IPS-18c (cell line): ENCODE data around the gene TPCN1.
A peak's percentile ranks its signal among the peaks of the same experiment; 100 is the strongest.

Source experiments
- H3K4me3 ChIP-seq: 2 replicates; pipeline ENCODE4 v1.7.0; 2013; ENCODE audit warnings: low read depth, mild to moderate bottlenecking, low read length, moderate library complexity; ENCODE audit not compliant: insufficient read depth
- H3K9me3 ChIP-seq: one replicate; pipeline ENCODE4 v1.6.1; 2013; ENCODE audit warnings: mild to moderate bottlenecking, low read length, moderate library complexity; ENCODE audit not compliant: control insufficient read depth, insufficient read depth

The TPCN1 gene

DNA sequence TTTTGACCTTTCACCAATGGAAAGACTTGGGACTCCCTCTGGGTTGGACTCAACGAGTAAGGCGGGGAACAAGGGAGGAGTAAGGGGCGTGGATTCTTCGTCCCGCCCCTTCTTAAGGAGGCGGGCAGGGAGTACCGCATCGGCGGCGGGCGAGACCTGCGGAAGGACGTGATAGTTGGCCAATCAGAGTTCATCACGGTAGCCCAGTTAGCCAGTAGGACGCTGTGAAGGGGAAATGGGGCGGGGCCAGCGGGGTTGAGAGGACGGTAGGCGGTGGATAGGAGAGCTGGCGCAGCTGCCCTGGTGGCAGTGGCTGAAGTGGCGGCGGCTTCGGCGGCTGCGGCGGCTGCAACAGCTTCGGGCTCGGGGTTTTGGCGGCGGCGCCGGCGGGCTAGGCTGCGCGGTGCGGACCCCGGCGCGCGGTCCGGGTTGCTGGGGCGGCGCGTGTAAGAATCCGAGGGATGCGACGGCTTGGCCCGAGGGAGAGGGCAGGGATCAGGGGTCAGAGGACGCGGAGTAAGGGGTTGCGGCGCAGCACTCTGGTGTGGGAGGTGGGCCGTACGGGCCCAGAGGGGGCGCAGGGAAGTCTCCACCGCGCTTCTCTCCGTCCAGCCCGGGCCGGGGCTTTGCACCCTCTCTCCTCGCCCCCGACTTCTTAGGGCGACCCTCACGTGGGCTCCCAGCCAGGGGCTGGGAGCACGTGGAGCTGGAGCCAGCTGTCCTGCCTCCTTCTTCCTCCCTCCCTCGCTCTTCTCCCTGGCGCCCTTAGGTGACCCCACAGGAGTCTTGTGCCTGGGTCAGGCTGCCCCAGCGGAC is at the start of gene TPCN1:
TSS of gene TPCN1 (plus strand) at position 284 of the 816 bp plus-strand sequence. CDS start 5,389 bp downstream, outside the sequence.
- H3K4me3 ChIP-seq = peak within 1 kb of the TSS; percentile 82
- peaks cover 3% of the 10 kb centered on the region for H3K9me3 ChIP-seq

DNA sequence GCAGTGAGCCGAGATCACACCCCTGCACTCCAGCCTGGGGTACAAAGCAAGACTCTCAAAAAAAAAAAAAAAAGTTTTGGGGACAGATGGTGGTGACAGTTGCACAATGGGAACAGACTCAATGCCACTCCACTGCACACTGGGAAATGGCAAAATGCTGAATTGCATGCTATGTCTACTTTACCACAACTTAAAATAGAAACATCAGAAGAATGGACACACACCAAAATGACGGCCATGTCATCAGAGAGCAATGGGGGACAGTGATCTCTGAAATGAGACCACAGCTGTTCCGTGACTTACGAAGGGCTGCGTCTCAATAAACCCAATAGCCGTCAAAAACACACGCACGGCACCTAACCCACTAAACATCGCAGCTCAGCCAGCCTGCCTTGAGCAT is 49.7 kb upstream of the TPCN1 start:
- no peaks in the 10 kb centered on the region for H3K9me3 ChIP-seq
- no peak overlapping the region for H3K4me3 ChIP-seq

DNA sequence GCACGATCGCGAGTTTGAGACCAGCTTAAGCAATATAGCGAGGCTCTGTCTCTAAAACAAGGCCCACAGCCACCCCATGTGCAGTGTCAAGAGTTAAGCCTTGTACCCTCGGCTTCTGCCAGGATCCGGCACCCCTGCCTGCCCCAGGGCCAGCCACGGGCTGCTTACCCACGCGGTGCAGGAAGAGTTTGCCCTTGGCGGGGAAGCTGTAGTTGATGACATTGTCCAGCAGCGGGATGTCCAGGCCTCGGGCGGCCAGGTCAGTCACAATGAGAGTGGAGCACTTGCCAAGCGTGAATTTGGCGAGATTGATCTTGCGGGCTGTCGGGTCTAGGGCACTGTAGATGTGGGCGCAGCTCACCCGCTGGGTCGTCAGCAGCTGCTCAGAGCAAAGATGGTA is 49.1 kb upstream of the TPCN1 start:
- Histone ChIP-seq H3K9me3 (no peaks in the 10 kb centered on the region), H3K4me3 (no peak overlapping the region)

DNA sequence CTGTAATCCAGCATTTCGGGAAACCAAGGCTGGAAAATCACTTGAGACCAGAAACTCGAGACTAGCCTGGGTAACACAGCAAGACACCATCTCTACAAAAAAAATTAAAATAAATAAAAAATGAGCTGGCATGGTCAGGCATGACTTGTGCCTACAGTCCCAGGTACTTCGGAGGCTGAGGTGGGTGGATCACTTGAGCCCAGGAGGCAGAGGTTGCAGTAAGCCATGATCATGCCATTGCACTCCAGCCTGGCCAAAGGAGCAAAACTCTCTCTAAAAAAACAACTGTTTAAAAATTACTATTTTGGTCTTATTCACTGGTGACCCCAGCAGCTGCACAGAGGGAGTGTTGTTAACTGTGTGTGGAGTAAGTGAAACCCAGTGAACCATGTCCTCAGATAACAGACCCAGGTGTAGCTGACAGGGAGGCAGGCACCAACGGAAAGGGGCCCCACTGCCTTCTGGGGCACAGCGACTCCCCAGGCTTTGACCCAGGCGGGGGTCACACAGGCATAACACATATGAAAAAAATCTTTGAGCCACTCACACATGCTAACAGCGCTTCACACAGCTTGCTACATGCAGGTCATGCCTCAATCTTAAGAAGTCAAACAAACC is 48.1 kb upstream of the TPCN1 start:
- no peak overlapping the region for H3K4me3 ChIP-seq
- H3K9me3 ChIP-seq = no peaks in the 10 kb centered on the region

DNA sequence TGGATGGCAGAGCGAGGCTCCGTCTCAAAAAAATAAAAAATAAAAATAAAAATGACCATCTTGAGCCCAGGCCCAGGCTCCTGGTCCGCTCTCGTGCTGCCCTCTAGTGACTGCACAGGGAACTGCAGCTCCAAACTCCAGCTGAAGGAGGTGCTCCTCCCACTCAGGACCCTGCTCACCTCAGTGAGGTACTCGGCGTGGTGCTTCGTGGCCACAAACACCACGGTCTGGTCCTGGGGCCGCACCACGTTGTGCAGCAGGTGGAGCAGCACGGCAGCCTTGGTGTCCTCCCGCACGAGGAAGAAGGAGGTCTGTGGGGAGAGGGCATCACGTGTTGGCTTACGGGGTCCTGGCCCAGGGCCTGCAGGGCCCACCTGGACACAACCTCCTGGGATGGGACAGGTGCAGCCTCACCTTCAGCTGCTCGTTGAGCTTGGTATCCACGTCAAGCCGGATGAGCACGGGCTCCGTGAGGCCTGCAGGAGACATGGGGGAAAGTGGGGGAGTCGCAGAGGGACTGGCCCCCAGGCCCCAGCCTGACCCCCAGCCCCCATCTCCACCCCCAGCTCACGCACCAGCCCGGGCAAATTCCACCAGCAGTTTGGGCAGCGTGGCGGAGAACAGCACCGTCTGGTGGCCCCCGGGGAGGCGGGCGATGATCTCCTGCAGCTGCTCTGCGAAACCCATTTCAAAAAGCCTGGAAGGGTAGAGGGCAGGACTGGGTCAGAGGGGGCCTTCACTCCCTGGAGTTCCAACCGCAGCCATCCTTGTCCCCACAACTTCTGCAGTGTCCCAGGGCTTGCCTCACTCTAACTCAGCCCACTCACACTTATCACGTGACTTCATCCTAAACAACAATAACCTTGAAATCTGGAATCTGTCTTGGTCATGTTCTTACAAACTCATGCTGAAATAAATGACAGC is 46.5 kb upstream of the TPCN1 start:
- H3K9me3 ChIP-seq = no peaks in the 10 kb centered on the region
- H3K4me3 ChIP-seq = no peak overlapping the region

DNA sequence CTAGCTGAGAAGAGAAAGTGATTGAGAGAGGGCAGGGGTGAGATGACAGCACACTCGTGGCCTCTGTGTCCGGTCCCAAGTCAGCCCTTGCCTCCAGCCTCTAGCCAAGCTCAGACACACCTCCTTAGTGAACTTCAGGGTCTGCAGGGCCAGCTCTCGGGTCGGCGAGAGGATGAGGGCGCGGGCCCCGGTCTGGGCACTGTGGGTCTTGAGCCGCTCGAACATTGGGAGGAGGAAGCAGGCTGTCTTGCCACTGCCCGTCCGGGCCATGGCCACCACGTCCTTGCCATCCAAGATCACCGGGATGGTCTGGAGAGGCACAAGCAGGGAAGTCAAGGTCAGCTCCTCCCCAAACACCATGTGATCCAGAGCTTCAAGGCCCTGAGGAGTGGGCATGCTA is 42.2 kb upstream of the TPCN1 start:
- no peak overlapping the region for H3K4me3 ChIP-seq
- H3K9me3 ChIP-seq = no peaks in the 10 kb centered on the region

DNA sequence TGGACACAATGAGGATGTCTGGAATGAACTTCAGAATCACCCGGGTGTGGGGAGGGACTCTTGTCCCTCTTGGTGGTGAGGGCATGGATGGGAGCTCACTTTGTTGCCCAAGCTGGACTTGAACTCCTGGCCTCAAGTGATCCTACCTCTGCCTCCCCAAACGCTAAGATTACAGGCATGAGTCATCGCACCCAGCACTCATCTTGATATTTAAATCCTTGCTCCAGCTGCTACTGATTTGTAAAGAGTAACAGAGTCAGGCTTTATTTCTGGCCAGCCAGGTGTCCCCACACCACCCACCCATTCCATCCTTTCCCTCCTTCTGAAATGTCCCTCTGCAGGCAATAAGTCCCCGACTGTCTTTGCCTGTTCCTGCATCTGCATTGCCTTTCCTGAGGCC is 40.9 kb upstream of the TPCN1 start:
- Histone ChIP-seq H3K9me3 (no peaks in the 10 kb centered on the region), H3K4me3 (no peak overlapping the region)

DNA sequence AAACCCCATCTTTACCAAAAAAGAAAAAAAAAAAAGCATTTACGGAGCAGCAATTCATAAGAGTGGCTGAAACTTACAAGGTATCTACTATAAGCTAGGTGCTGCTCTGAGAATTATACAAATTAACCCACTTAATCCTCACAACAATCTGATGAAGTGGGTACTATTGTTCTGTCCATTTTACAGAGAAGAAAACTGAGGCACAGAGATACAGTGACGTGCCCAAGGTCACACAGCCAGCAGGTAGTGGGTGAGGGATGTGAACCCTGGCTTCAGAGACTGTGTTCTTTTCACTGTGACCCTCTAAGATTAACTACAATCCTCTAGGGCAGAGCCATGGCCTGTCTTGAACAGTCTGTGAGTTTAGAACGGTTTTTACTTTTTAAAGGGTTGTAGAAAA is 39.3 kb upstream of the TPCN1 start:
- no peaks in the 10 kb centered on the region for H3K9me3 ChIP-seq
- no peak overlapping the region for H3K4me3 ChIP-seq

DNA sequence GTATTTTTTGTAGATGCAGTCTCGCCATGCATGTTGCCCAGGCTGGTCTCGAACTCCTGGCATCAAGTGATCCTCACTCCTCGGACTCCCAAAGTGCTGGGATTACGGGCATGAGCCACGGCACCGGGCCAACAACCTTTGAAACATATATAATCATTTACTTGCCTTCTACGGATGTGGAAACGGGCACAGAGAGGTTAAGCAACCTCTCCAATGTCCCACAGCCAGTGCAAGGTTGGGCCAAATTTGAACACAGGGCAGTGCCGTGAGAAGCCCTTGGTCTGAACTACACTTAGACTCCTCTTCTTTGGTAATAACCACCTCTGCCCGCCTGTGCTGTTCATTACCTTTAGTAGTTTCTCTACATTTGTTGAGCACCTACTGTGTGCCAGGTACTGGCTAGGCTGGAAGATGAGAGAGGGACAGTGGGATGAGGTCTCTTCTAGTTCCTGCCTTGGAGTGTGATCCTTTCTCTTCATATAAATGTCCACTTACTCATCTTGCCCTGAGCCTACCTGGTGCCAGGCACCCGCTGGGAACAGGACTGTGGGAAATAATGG is 38.2 kb upstream of the TPCN1 start:
- H3K4me3 ChIP-seq = no peak overlapping the region

DNA sequence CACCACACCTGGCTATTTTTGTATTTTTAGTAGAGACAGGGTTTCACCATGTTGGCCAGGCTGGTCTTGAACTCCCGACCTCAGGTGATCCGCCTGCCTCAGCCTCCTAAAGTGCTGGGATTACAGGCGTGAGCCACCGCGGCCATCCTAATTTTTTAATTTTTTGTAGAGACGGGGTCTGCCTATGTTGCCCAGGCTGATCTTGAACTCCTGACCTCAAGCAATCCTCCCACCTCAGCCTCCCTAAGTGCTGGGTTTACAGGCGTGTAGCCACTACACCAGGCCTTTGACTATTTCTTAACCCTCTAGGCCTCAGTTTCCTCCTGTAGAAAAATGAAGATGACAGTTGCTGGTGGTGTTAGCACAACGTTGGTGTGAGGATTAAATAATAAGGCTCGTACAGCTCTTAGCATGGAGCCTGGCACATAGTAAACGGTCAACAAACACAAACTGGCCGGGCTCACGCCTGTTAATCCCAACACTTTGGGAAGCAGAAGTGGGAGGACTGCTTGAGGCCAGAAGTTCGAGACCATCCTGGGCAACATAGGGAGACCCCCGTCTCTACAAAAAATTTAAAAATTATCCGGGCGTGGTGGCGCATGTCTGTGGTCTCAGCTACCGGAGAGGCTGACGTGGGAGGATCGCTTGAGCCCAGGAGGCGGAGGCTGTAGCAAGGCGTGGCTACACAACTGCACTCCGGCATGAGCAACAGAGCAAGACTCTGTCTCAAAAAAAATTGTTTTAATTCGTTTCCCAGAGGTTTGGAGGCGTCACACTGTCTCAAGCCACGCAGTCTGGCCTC is 37.0 kb upstream of the TPCN1 start:
- H3K4me3 ChIP-seq = peak overlapping the region; percentile 97
- no peaks in the 10 kb centered on the region for H3K9me3 ChIP-seq

More for the DNA sequence above, 38.2 kb upstream of the TPCN1 start:
- no peaks in the 10 kb centered on the region for H3K9me3 ChIP-seq

DNA sequence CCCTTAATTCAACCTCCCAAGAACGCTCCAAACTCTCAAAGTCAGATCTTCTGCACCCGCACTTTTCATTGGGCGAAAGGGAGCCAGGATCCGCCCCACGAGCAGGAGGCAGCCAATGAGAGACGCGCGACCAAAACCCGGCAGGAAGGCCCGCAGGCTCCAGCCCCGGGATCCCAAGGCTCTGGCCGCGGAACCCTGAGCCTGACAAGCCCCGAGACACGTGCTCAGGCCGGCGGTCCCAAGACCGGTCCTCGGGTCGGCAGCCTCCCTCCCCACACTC is 36.4 kb upstream of the TPCN1 start:
- Histone ChIP-seq H3K9me3 (no peaks in the 10 kb centered on the region), H3K4me3 (peak overlapping the region; percentile 97)

DNA sequence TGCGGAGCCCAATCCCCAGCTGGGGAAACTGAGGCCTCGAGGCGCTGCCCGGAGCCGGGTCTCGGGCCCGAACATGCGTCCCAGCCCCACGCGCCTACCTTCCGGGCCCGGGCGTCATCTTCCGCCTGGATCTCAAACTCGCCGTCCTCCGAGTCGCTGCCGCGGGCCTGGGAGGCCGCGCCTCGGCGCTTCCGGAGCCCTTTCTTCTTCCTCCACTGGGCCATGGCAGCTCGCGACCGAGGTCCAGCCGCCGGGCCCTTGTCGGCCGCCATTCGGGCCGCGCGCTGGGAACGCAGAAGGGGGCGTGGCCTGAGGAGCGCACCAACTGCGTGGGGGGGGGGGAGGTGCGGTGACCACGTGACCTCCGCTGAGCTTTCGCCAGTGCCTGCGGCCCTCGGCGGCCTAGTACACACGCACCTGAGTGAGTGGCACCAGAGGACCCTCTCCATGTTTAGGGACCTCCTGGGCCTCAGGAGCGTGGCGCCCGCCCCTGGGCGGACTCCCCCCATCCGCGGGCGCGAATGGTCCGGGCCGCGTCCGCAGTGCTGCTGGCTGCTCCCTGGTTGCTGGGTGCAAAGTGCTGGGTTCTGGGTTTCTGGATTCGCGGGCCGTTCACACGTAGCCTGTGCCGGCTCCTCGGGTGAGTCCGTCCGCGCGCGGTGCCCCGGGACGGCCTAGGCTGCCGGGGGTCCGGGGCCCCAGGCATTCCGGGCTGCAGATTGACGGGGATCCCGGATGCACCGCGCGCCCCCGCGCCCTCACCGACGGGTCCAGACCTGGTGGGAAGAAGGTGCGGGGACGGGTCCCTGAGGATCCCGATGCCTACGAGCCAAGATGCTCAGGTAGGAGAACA is 35.9 kb upstream of the TPCN1 start, which contains the start of the genes DDX54 and RITA1:
TSS of gene DDX54 (minus strand) at position 299 of the 853 bp plus-strand sequence. CDS start at position 272, 27 bp downstream.
TSS of gene RITA1 (plus strand) at position 542 of the 853 bp plus-strand sequence. CDS start 1,026 bp downstream, outside the sequence.
- Histone ChIP-seq H3K4me3 (peak within 1 kb of the TSS; percentile 97), H3K9me3 (no peaks in the 10 kb centered on the region)

DNA sequence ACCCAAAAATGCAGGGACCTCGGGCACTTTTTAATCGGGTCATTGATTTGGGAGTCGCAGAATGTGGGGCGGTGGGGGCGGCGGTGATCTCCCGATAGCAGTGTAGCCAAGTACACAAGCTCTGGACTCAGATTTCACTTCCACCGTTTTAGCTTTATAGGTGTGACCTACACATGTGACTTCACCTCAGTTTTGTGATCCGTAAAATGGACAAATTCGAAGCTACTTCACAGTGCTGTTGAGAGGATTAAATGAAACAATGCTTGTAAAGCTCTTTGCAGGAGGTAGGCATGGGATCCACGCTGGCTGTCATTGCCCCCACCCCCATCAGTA is 35.3 kb upstream of the TPCN1 start:
- no peaks in the 10 kb centered on the region for H3K9me3 ChIP-seq
- H3K4me3 ChIP-seq = peak overlapping the region; percentile 97

DNA sequence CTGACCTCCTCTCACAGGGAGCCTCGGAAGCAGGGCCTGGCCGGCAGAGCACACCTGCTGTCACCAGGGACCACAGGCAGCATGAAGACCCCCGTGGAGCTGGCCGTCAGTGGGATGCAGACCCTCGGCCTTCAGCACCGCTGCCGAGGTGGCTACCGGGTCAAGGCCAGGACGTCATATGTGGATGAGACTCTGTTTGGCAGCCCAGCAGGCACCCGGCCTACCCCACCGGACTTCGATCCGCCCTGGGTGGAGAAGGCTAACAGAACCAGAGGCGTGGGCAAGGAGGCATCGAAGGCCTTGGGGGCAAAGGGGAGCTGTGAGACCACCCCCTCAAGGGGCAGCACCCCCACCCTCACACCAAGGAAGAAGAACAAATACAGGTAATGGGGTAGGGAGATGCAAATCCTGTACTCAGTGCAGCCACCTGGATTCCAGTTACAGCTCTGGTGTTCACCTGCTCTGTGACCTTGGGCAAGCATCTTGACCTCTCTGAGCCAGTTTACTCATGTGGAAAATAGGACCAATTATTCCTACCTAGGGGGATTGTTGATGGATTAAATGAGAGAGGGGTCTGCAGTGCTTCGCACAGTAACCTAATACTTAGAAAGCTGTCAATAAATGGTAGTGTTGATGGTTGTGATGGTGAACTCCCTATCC is 34.5 kb upstream of the TPCN1 start:
- H3K9me3 ChIP-seq = no peaks in the 10 kb centered on the region
- H3K4me3 ChIP-seq = no peak overlapping the region

DNA sequence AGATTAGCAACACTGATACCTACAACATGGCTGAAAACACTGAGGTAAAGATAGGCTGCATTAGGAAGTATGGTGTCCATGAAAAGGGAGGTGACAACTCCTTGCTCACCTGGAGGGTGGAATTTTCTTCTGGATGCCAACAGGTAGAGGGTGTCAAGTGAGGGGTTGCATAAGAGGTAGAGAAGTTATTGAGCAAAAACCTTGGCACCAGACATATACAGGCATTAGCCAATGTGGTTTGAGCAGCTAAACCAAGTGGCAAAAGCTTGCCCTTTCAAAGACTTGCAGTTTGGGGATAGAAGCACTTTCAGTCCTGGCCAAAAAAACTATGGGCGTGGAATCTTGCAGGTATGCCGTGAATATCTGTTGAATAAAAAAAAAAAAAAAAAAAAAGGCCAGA is 31.9 kb upstream of the TPCN1 start:
- Histone ChIP-seq H3K9me3 (no peaks in the 10 kb centered on the region), H3K4me3 (no peak overlapping the region)
